Spleen (tissue), 7 donors: ENCODE results near the gene KRTAP6-2.

Experiments
- POLR2AphosphoS5 ChIP-seq, 3 donors: sonication (generic); formaldehyde crosslinking; IDR thresholded peaks; one replicate each; pipeline ENCODE4 v1.5.1; 2017; ENCODE audit warnings: antibody characterized with exemption in 3 of 3
- TF ChIP-seq, protein P1 (sequence below), 11 experiments: fragments of 200-600 bp in 7 of 11; fragments of 450-650 bp in 4 of 11; sonication (generic) in 4 of 11; IDR thresholded peaks in 8 of 11; conservative IDR thresholded peaks in 3 of 11; 1 replicate in 7 of 11; 2 replicates in 4 of 11; pipeline versions ENCODE4 v1.4.0 to v1.8.0; 2016 to 2021; ENCODE audit warnings: antibody characterized with exemption in 11 of 11, inconsistent platforms in 4 of 11, mild to moderate bottlenecking in 1 of 11
- donor health status: DM: no; HTN: no; CAD: no; lungs with moderate emphysema.
- donor health status: DM: no; HTN: no; CAD: no.
- donor health status: DM: no; HTN: no; CAD: no.

DNA sequence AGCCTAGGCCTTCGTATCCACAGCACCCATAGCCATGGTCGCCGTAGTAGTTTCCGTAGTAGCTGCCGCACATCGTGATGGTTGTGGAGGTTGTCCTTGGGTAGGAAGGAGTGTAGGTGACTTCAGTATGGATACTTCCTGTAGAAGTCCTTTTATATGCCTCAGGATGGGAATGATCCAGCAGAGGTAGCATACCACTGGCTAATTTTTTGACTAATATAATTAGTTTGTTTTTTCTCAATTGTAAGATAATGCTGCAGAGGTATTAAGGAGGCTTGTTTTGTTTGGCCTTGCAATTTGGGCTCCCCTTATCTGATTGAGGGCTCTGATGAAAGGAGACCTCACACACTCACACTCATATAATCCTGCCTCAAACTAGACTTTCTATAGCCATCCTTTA, at the start of gene KRTAP6-2:
- TF ChIP-seq, protein P1, sequence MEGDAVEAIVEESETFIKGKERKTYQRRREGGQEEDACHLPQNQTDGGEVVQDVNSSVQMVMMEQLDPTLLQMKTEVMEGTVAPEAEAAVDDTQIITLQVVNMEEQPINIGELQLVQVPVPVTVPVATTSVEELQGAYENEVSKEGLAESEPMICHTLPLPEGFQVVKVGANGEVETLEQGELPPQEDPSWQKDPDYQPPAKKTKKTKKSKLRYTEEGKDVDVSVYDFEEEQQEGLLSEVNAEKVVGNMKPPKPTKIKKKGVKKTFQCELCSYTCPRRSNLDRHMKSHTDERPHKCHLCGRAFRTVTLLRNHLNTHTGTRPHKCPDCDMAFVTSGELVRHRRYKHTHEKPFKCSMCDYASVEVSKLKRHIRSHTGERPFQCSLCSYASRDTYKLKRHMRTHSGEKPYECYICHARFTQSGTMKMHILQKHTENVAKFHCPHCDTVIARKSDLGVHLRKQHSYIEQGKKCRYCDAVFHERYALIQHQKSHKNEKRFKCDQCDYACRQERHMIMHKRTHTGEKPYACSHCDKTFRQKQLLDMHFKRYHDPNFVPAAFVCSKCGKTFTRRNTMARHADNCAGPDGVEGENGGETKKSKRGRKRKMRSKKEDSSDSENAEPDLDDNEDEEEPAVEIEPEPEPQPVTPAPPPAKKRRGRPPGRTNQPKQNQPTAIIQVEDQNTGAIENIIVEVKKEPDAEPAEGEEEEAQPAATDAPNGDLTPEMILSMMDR (IDR thresholded peaks at IDR 0.05 in 8 of 11, conservative IDR thresholded peaks at IDR 0.05 in 3 of 11), result no peak
- no peak for TF ChIP-seq POLR2AphosphoS5 (IDR thresholded peaks at IDR 0.05)
